DOHH2 (cell line): ENCODE data around the gene PCDH15.

Experiments used
- H3F3A ChIP-seq: fragments of 200-600 bp; sonication (generic), shearing (Covaris generic); 2 replicates; pipeline ENCODE4 v1.6.0; 2016; ENCODE audit warnings: antibody characterized with exemption, mild to moderate bottlenecking; ENCODE audit not compliant: control insufficient read depth, insufficient read depth
- H3K27ac ChIP-seq: fragments of 200-600 bp; sonication (generic); 2 replicates; pipeline ENCODE4 v1.5.1; 2014; ENCODE audit warnings: low read depth, mild to moderate bottlenecking, low read length, moderate library complexity
- H3K27me3 ChIP-seq: fragments of 200-600 bp; sonication (generic); 2 replicates; pipeline ENCODE4 v1.6.1; 2014; ENCODE audit warnings: mild to moderate bottlenecking, low read length, mixed read lengths; ENCODE audit not compliant: control insufficient read depth
- H3K36me3 ChIP-seq: fragments of 200-600 bp; sonication (generic); 2 replicates; pipeline ENCODE4 v1.6.1; 2014; ENCODE audit warnings: mild to moderate bottlenecking, low read length, moderate library complexity, mixed read lengths; ENCODE audit not compliant: control insufficient read depth
- H3K4me1 ChIP-seq: fragments of 200-600 bp; sonication (generic); 2 replicates; pipeline ENCODE4 v1.6.1; 2014; ENCODE audit warnings: mild to moderate bottlenecking, low read length, mixed read lengths; ENCODE audit not compliant: control insufficient read depth
- H3K4me2 ChIP-seq: fragments of 200-600 bp; sonication (generic); 2 replicates; pipeline ENCODE4 v1.6.0; 2014; ENCODE audit warnings: mild to moderate bottlenecking, low read length, moderate library complexity
- H3K4me3 ChIP-seq: fragments of 200-600 bp; sonication (generic); 2 replicates; pipeline ENCODE4 v1.5.1; 2014; ENCODE audit warnings: mild to moderate bottlenecking, low read length, mixed read lengths
- H3K79me2 ChIP-seq: fragments of 200-600 bp; sonication (generic); 2 replicates; pipeline ENCODE4 v1.6.1; 2014; ENCODE audit warnings: mild to moderate bottlenecking, low read length, mixed read lengths; ENCODE audit not compliant: control insufficient read depth
- H3K9me2 ChIP-seq: fragments of 200-600 bp; sonication (generic); replicated peaks from 2 replicates; pipeline ENCODE4 v1.6.1; 2014; ENCODE audit warnings: mild to moderate bottlenecking, low read length, mixed read lengths; ENCODE audit not compliant: control insufficient read depth
- H3K9me3 ChIP-seq: fragments of 200-600 bp; sonication (generic); 2 replicates; pipeline ENCODE4 v1.6.1; 2014; ENCODE audit warnings: antibody characterized with exemption, low read length, mixed read lengths; ENCODE audit not compliant: control insufficient read depth, insufficient read depth
- H4K20me1 ChIP-seq: fragments of 200-600 bp; sonication (generic); 2 replicates; pipeline ENCODE4 v1.6.0; 2014; ENCODE audit warnings: low read depth, mild to moderate bottlenecking, antibody characterized with exemption, low read length, moderate library complexity; ENCODE audit not compliant: control insufficient read depth, insufficient read depth
- CTCF ChIP-seq: fragments of 200-600 bp; sonication (generic); IDR thresholded peaks from one replicate; pipeline ENCODE4 v1.5.1; 2014; ENCODE audit warnings: antibody characterized with exemption, mild to moderate bottlenecking, low read depth, low read length; ENCODE audit not compliant: poor library complexity, severe bottlenecking
- EZH2phosphoT487 ChIP-seq: fragments of 200-600 bp; sonication (generic); IDR thresholded peaks from 2 replicates; pipeline ENCODE4 v1.6.1; 2017; ENCODE audit warnings: borderline replicate concordance, mild to moderate bottlenecking, antibody characterized with exemption, low read length, moderate library complexity, mixed read lengths

The PCDH15 gene

GRCh38 chr10:54198051-54198450 is 603.0 kb downstream of the PCDH15 start:
- Histone ChIP-seq H3K36me3 (no peaks in the 10 kb centered on the region), H3F3A (no peaks in the 10 kb centered on the region), H3K4me1 (no peaks in the 10 kb centered on the region), H3K27me3 (no peaks in the 10 kb centered on the region), H3K9me3 (no peaks in the 10 kb centered on the region), H3K79me2 (no peaks in the 10 kb centered on the region), H3K9me2 (no peaks in the 10 kb centered on the region), H3K4me3 (no peak overlapping the region), H3K27ac (no peak overlapping the region), H4K20me1 (no peaks in the 10 kb centered on the region), H3K4me2 (no peak overlapping the region)
- TF ChIP-seq CTCF (no peak), EZH2phosphoT487 (no peak)

- H3K79me2 ChIP-seq, result no peaks in the 10 kb centered on the region
- no peaks in the 10 kb centered on the region for H3K27me3 ChIP-seq
- no peaks in the 10 kb centered on the region for H3K36me3 ChIP-seq
- no peak overlapping the region for H3K4me2 ChIP-seq
- H3K9me3 ChIP-seq, result no peaks in the 10 kb centered on the region
- no peak overlapping the region for H3K4me3 ChIP-seq
- no peaks in the 10 kb centered on the region for H3F3A ChIP-seq
- H3K4me1 ChIP-seq, result no peaks in the 10 kb centered on the region
- no peaks in the 10 kb centered on the region for H4K20me1 ChIP-seq
- H3K27ac ChIP-seq, result no peak overlapping the region
- TF ChIP-seq CTCF (no peak), EZH2phosphoT487 (no peak)
- H3K9me2 ChIP-seq, result no peaks in the 10 kb centered on the region
Observed at GRCh38 chr10:54194806-54195205, 606.2 kb downstream of the PCDH15 start.

- Histone ChIP-seq H3F3A (no peaks in the 10 kb centered on the region), H3K4me1 (no peaks in the 10 kb centered on the region)
- TF ChIP-seq EZH2phosphoT487 (no peak), CTCF (no peak)
Observed at GRCh38 chr10:54159924-54160323, 641.1 kb downstream of the PCDH15 start.

GRCh38 chr10:54148508-54148907 is 652.5 kb downstream of the PCDH15 start:
- no peak for TF ChIP-seq EZH2phosphoT487
- no peak for TF ChIP-seq CTCF
- no peaks in the 10 kb centered on the region for H3K9me2 ChIP-seq
- no peak overlapping the region for H3K4me2 ChIP-seq
- no peaks in the 10 kb centered on the region for H4K20me1 ChIP-seq
- H3K27me3 ChIP-seq, result no peaks in the 10 kb centered on the region
- H3F3A ChIP-seq, result no peaks in the 10 kb centered on the region
- H3K79me2 ChIP-seq, result no peaks in the 10 kb centered on the region
- no peaks in the 10 kb centered on the region for H3K36me3 ChIP-seq
- no peaks in the 10 kb centered on the region for H3K4me1 ChIP-seq
- H3K9me3 ChIP-seq, result no peaks in the 10 kb centered on the region
- H3K4me3 ChIP-seq, result no peak overlapping the region
- no peak overlapping the region for H3K27ac ChIP-seq

More at GRCh38 chr10:54159924-54160323, 641.1 kb downstream of the PCDH15 start:
- Histone ChIP-seq H3K9me3 (no peaks in the 10 kb centered on the region), H3K36me3 (no peaks in the 10 kb centered on the region), H4K20me1 (no peaks in the 10 kb centered on the region), H3K9me2 (no peaks in the 10 kb centered on the region), H3K27me3 (no peaks in the 10 kb centered on the region), H3K27ac (no peak overlapping the region), H3K4me2 (no peak overlapping the region), H3K4me3 (no peak overlapping the region), H3K79me2 (no peaks in the 10 kb centered on the region)
